Measurements from ENCODE around the gene TRAPPC10.
A peak's percentile ranks its signal among the peaks of the same experiment; 100 is the strongest.

Gene TRAPPC10

GRCh38 chr21:43989401-43989800, 22.7 kb upstream of the TRAPPC10 start:
- H2AFZ ChIP-seq (ENCODE audit: low read length) = no peak overlapping the region
- no peak overlapping the region for H2BK12ac ChIP-seq (ENCODE audit: low read length)
- no peak overlapping the region for H4K8ac ChIP-seq (ENCODE audit: low read depth, low read length)
- peaks cover 5 to 18% of the 10 kb centered on the region in 2 donors for H3K4me1 ChIP-seq (ENCODE audit: control insufficient read depth in 2 of 2, insufficient read depth in 1 of 2, low read depth in 1 of 2, low read length in 2 of 2)
- no peaks in the 10 kb centered on the region for H3K9me3 ChIP-seq (replicated peaks in 1 of 2; ENCODE audit: control insufficient read depth in 2 of 2, insufficient read depth in 1 of 2, low read depth in 1 of 2, low read length in 2 of 2)
- no peak overlapping the region for H3K23ac ChIP-seq (ENCODE audit: low read depth, low read length, poor library complexity)
- H3K14ac ChIP-seq (ENCODE audit: low read length) = no peak overlapping the region
- H2BK120ac ChIP-seq (ENCODE audit: low read depth, low read length) = no peak overlapping the region
- H4K91ac ChIP-seq (ENCODE audit: low read depth, low read length, poor library complexity) = no peak overlapping the region
- H3K79me1 ChIP-seq (ENCODE audit: low read depth, low read length) = no peaks in the 10 kb centered on the region
- H3K27me3 ChIP-seq (ENCODE audit: control insufficient read depth in 3 of 3, insufficient read depth in 3 of 3, low read depth in 1 of 3, low read length in 3 of 3) = peaks cover 0 to 4% (median 0%) of the 10 kb centered on the region in 3 experiments
- H3K36me3 ChIP-seq (replicated peaks in 1 of 2; ENCODE audit: control insufficient read depth in 2 of 2, insufficient read depth in 2 of 2, low read length in 2 of 2) = no peaks in the 10 kb centered on the region
- H2BK5ac ChIP-seq (ENCODE audit: low read length) = peak overlapping the region; percentile 6
- H3K9ac ChIP-seq (ENCODE audit: low read depth, low read length, poor library complexity) = no peak overlapping the region
- H2AK5ac ChIP-seq (ENCODE audit: low read depth, low read length) = no peak overlapping the region
- no peak overlapping the region for H3K4me3 ChIP-seq (ENCODE audit: low read length in 2 of 2)
- H3K18ac ChIP-seq (ENCODE audit: low read length) = no peak overlapping the region
- WGBS, 2 donors (ENCODE audit: extremely low coverage in 2 of 2, insufficient read length in 2 of 2, insufficient replicate concordance in 1 of 2) = no CpG with 5 or more reads among the region's 7 CpGs
- H2BK15ac ChIP-seq (ENCODE audit: low read length) = no peak overlapping the region
- no peak for DNase-seq (ENCODE audit: low spot score)
- H3K27ac ChIP-seq (replicated peaks; ENCODE audit: low read length) = no peak overlapping the region
- no peak overlapping the region for H3K4me2 ChIP-seq (ENCODE audit: insufficient read depth, low read length, poor library complexity, severe bottlenecking)
- no peak overlapping the region for H3K4ac ChIP-seq (ENCODE audit: low read length)

- no peak overlapping the region for H2BK120ac ChIP-seq (ENCODE audit: low read depth, low read length)
These were observed 20.6 kb upstream of the TRAPPC10 start for GRCh38 chr21:43991447-43991991.

GRCh38 chr21:43992121-43992520, 20.0 kb upstream of the TRAPPC10 start:
- H3K4me3 ChIP-seq (ENCODE audit: low read length in 2 of 2) = no peak overlapping the region
- H2AFZ ChIP-seq (ENCODE audit: low read length) = no peak overlapping the region
- no CpG with 5 or more reads among the region's 11 CpGs for WGBS, 2 donors (ENCODE audit: extremely low coverage in 2 of 2, insufficient read length in 2 of 2, insufficient replicate concordance in 1 of 2)
- H3K27ac ChIP-seq (replicated peaks; ENCODE audit: low read length) = no peak overlapping the region
- H3K23ac ChIP-seq (ENCODE audit: low read depth, low read length, poor library complexity) = no peak overlapping the region
- H2AK5ac ChIP-seq (ENCODE audit: low read depth, low read length) = no peak overlapping the region
- H3K9ac ChIP-seq (ENCODE audit: low read depth, low read length, poor library complexity) = no peak overlapping the region
- no peaks in the 10 kb centered on the region for H3K36me3 ChIP-seq (replicated peaks in 1 of 2; ENCODE audit: control insufficient read depth in 2 of 2, insufficient read depth in 2 of 2, low read length in 2 of 2)
- no peak overlapping the region for H3K18ac ChIP-seq (ENCODE audit: low read length)
- H3K4ac ChIP-seq (ENCODE audit: low read length) = no peak overlapping the region
- no peak for DNase-seq (ENCODE audit: low spot score)
- H3K4me2 ChIP-seq (ENCODE audit: insufficient read depth, low read length, poor library complexity, severe bottlenecking) = no peak overlapping the region
- no peak overlapping the region for H4K91ac ChIP-seq (ENCODE audit: low read depth, low read length, poor library complexity)
- H3K9me3 ChIP-seq (replicated peaks in 1 of 2; ENCODE audit: control insufficient read depth in 2 of 2, insufficient read depth in 1 of 2, low read depth in 1 of 2, low read length in 2 of 2) = peaks cover 0 to 2% of the 10 kb centered on the region in 2 donors
- H3K14ac ChIP-seq (ENCODE audit: low read length) = no peak overlapping the region
- no peaks in the 10 kb centered on the region for H3K27me3 ChIP-seq (ENCODE audit: control insufficient read depth in 3 of 3, insufficient read depth in 3 of 3, low read depth in 1 of 3, low read length in 3 of 3)
- no peaks in the 10 kb centered on the region for H3K79me1 ChIP-seq (ENCODE audit: low read depth, low read length)
- no peak overlapping the region for H2BK120ac ChIP-seq (ENCODE audit: low read depth, low read length)
- H2BK15ac ChIP-seq (ENCODE audit: low read length) = no peak overlapping the region
- no peak overlapping the region for H2BK5ac ChIP-seq (ENCODE audit: low read length)
- no peak overlapping the region for H2BK12ac ChIP-seq (ENCODE audit: low read length)
- H4K8ac ChIP-seq (ENCODE audit: low read depth, low read length) = no peak overlapping the region
- peaks cover 0 to 5% of the 10 kb centered on the region in 2 donors for H3K4me1 ChIP-seq (ENCODE audit: control insufficient read depth in 2 of 2, insufficient read depth in 1 of 2, low read depth in 1 of 2, low read length in 2 of 2)

More at GRCh38 chr21:43991447-43991991, 20.6 kb upstream of the TRAPPC10 start:
- Histone ChIP-seq H3K27ac (replicated peaks; ENCODE audit: low read length) (no peak overlapping the region), H2AFZ (ENCODE audit: low read length) (no peak overlapping the region), H3K36me3 (replicated peaks in 1 of 2; ENCODE audit: control insufficient read depth in 2 of 2, insufficient read depth in 2 of 2, low read length in 2 of 2) (no peaks in the 10 kb centered on the region), H3K9me3 (replicated peaks in 1 of 2; ENCODE audit: control insufficient read depth in 2 of 2, insufficient read depth in 1 of 2, low read depth in 1 of 2, low read length in 2 of 2) (peaks cover 0 to 2% of the 10 kb centered on the region in 2 donors), H3K4ac (ENCODE audit: low read length) (no peak overlapping the region), H3K4me1 (ENCODE audit: control insufficient read depth in 2 of 2, insufficient read depth in 1 of 2, low read depth in 1 of 2, low read length in 2 of 2) (peaks cover 0 to 9% of the 10 kb centered on the region in 2 donors), H3K9ac (ENCODE audit: low read depth, low read length, poor library complexity) (no peak overlapping the region), H3K4me3 (ENCODE audit: low read length in 2 of 2) (no peak overlapping the region), H3K14ac (ENCODE audit: low read length) (no peak overlapping the region), H3K4me2 (ENCODE audit: insufficient read depth, low read length, poor library complexity, severe bottlenecking) (no peak overlapping the region), H2BK15ac (ENCODE audit: low read length) (peak overlapping the region; percentile 5), H2AK5ac (ENCODE audit: low read depth, low read length) (peak overlapping the region; percentile 15), H4K8ac (ENCODE audit: low read depth, low read length) (no peak overlapping the region), H3K23ac (ENCODE audit: low read depth, low read length, poor library complexity) (peak overlapping the region; percentile 8), H2BK5ac (ENCODE audit: low read length) (no peak overlapping the region), H2BK12ac (ENCODE audit: low read length) (peak overlapping the region; percentile 50), H3K27me3 (ENCODE audit: control insufficient read depth in 3 of 3, insufficient read depth in 3 of 3, low read depth in 1 of 3, low read length in 3 of 3) (peaks cover 0 to 3% (median 0%) of the 10 kb centered on the region in 3 experiments), H3K18ac (ENCODE audit: low read length) (peak overlapping the region; percentile 72), H4K91ac (ENCODE audit: low read depth, low read length, poor library complexity) (no peak overlapping the region), H3K79me1 (ENCODE audit: low read depth, low read length) (no peaks in the 10 kb centered on the region)
- no CpG with 5 or more reads among the region's 33 CpGs for WGBS, 2 donors (ENCODE audit: extremely low coverage in 2 of 2, insufficient read length in 2 of 2, insufficient replicate concordance in 1 of 2)
- DNase-seq (ENCODE audit: low spot score) = no peak

DNA sequence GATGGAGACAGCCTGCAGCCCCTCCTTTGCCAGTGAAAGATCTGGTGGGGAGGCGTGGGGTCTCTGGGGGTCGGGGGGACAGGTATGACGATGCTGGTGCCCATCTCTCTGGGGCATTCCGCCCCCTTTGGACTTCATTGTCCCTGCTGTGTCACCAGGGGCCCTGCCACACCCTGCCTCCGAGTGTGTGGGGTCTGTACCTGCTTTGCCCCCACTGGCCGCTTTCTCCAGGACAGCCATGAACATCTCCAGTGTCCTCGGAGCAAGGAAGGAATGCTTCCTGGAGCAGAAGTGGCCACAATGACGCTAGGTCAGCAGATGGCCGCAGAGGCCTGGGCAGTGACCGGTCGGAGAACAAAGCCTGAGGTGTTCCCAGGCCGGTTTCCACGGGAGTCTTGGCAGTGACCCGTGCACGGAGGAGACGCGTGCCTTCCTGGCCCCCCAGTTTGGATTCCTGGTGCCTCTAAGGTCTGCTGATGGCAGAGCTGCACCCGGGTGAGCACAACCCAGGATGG, 18.6 kb upstream of the TRAPPC10 start:
- Histone ChIP-seq H2AK5ac (ENCODE audit: low read depth, low read length) (no peak overlapping the region), H3K9me3 (replicated peaks in 1 of 2; ENCODE audit: control insufficient read depth in 2 of 2, insufficient read depth in 1 of 2, low read depth in 1 of 2, low read length in 2 of 2) (peaks cover 0 to 2% of the 10 kb centered on the region in 2 donors), H3K4me1 (ENCODE audit: control insufficient read depth in 2 of 2, insufficient read depth in 1 of 2, low read depth in 1 of 2, low read length in 2 of 2) (peaks cover 0 to 4% of the 10 kb centered on the region in 2 donors), H2BK120ac (ENCODE audit: low read depth, low read length) (no peak overlapping the region), H2AFZ (ENCODE audit: low read length) (peak overlapping the region; percentile 56), H3K23ac (ENCODE audit: low read depth, low read length, poor library complexity) (peak overlapping the region; percentile 58), H3K4me2 (ENCODE audit: insufficient read depth, low read length, poor library complexity, severe bottlenecking) (no peak overlapping the region), H2BK15ac (ENCODE audit: low read length) (peak overlapping the region; percentile 91), H3K4me3 (ENCODE audit: low read length in 2 of 2) (no peak overlapping the region), H3K14ac (ENCODE audit: low read length) (no peak overlapping the region), H3K27me3 (ENCODE audit: control insufficient read depth in 3 of 3, insufficient read depth in 3 of 3, low read depth in 1 of 3, low read length in 3 of 3) (no peaks in the 10 kb centered on the region), H3K36me3 (replicated peaks in 1 of 2; ENCODE audit: control insufficient read depth in 2 of 2, insufficient read depth in 2 of 2, low read length in 2 of 2) (no peaks in the 10 kb centered on the region), H4K8ac (ENCODE audit: low read depth, low read length) (no peak overlapping the region), H2BK5ac (ENCODE audit: low read length) (peak overlapping the region; percentile 20), H3K4ac (ENCODE audit: low read length) (peak overlapping the region; percentile 84), H3K27ac (replicated peaks; ENCODE audit: low read length) (no peak overlapping the region), H3K79me1 (ENCODE audit: low read depth, low read length) (no peaks in the 10 kb centered on the region), H3K18ac (ENCODE audit: low read length) (no peak overlapping the region), H2BK12ac (ENCODE audit: low read length) (no peak overlapping the region), H3K9ac (ENCODE audit: low read depth, low read length, poor library complexity) (peak overlapping the region; percentile 55), H4K91ac (ENCODE audit: low read depth, low read length, poor library complexity) (no peak overlapping the region)
- no peak for DNase-seq (ENCODE audit: low spot score)
- no CpG with 5 or more reads among the region's 18 CpGs for WGBS, 2 donors (ENCODE audit: extremely low coverage in 2 of 2, insufficient read length in 2 of 2, insufficient replicate concordance in 1 of 2)
